K562 (cell line): Measurements from ENCODE around the gene SLC16A5. TPM values are rescaled to one million over a fixed set of nuclear protein-coding genes. Genes with fewer than 3 reads are reported as not detected.

ENCODE experiments used
- AFF1 ChIP-seq, 2 experiments: fragments of 450-650 bp; IDR thresholded peaks; 2 replicates each; pipeline ENCODE4 v1.6.1; 2018; ENCODE audit warnings: mild to moderate bottlenecking in 2 of 2, low read depth in 1 of 2; ENCODE audit not compliant: partially characterized antibody in 2 of 2
- ATF1 ChIP-seq, 2 experiments: fragments of 450-650 bp in 1 of 2; IDR thresholded peaks; 2 replicates each; pipeline ENCODE4 v1.6.1; 2016; ENCODE audit warnings: missing compliant biosample characterization in 1 of 2, missing genetic modification characterization in 1 of 2
- CBX5 ChIP-seq: IDR thresholded peaks from 2 replicates; pipeline ENCODE4 v1.6.1; 2014; ENCODE audit warnings: low read depth, borderline replicate concordance
- ELF4 ChIP-seq: fragments of 450-650 bp; formaldehyde crosslinking; IDR thresholded peaks from 2 replicates; pipeline ENCODE4 v1.4.0; 2022; ENCODE audit warnings: missing genetic modification characterization
- EP300 ChIP-seq: IDR thresholded peaks from 2 replicates; pipeline ENCODE4 v1.6.1; 2012; ENCODE audit warnings: low read length, improper control_type of control experiment
- FOXJ2 ChIP-seq: fragments of 200-800 bp; sonication (Bioruptor generic); IDR thresholded peaks from 2 replicates; pipeline ENCODE4 v1.6.1; 2016; ENCODE audit warnings: missing genetic modification characterization, missing compliant biosample characterization
- GTF2F1 ChIP-seq: IDR thresholded peaks from 2 replicates; pipeline ENCODE4 v1.6.1; 2011; ENCODE audit warnings: low read depth, low read length, improper control_type of control experiment
- JUND ChIP-seq, 2 experiments: IDR thresholded peaks; 2 replicates in 1 of 2; 3 replicates in 1 of 2; pipeline ENCODE4 v1.6.1; 2011; ENCODE audit warnings: borderline replicate concordance in 2 of 2, low read depth in 2 of 2, low read length in 2 of 2, improper control_type of control experiment in 1 of 2, missing biosample characterization in 1 of 2, missing genetic modification characterization in 1 of 2, missing genetic modification reagents in 1 of 2
- NRF1 ChIP-seq, 2 experiments: fragments of 450-650 bp; IDR thresholded peaks in 1 of 2; conservative IDR thresholded peaks in 1 of 2; 2 replicates each; pipeline ENCODE4 v1.6.1; 2014; ENCODE audit warnings: mild to moderate bottlenecking in 2 of 2
- POLR2H ChIP-seq: IDR thresholded peaks from 2 replicates; pipeline ENCODE4 v1.6.1; 2016; ENCODE audit warnings: missing genetic modification characterization, low read depth, mild to moderate bottlenecking, control low read depth, missing compliant biosample characterization, moderate library complexity
- PRMT5 ChIP-seq: sonication (generic); formaldehyde crosslinking; IDR thresholded peaks from 2 replicates; pipeline ENCODE4 v1.5.0; 2020; ENCODE audit warnings: missing genetic modification reagents
- SMAD4 ChIP-seq: fragments of 250-450 bp; sonication (Bioruptor Pico); conservative IDR thresholded peaks from 2 replicates; pipeline ENCODE4 v1.8.0; 2021; ENCODE audit warnings: inconsistent platforms, mild to moderate bottlenecking, moderate library complexity
- SREBF1 ChIP-seq: fragments of 150-350 bp; IDR thresholded peaks from 2 replicates; pipeline ENCODE4 v1.6.1; 2014; ENCODE audit warnings: antibody characterized with exemption, low read depth, low read length, borderline replicate concordance
- SRSF3 ChIP-seq: fragments of 200-400 bp; formaldehyde crosslinking; IDR thresholded peaks from 2 replicates; pipeline ENCODE4 v1.6.1; 2016; ENCODE audit warnings: mild to moderate bottlenecking, low read length, moderate library complexity; ENCODE audit not compliant: insufficient read depth
- STAT5B ChIP-seq: fragments of 250-450 bp; sonication (Bioruptor Pico); IDR thresholded peaks from 2 replicates; pipeline ENCODE4 v1.8.0; 2021; ENCODE audit warnings: mild to moderate bottlenecking, inconsistent platforms
- TARDBP ChIP-seq: fragments of 450-650 bp; IDR thresholded peaks from 2 replicates; pipeline ENCODE4 v1.6.1; 2016
- TBL1XR1 ChIP-seq, 2 experiments: IDR thresholded peaks; 2 replicates each; pipeline ENCODE4 v1.6.1; 2012; ENCODE audit warnings: improper control_type of control experiment in 2 of 2, low read length in 2 of 2, mild to moderate bottlenecking in 1 of 2
- U2AF2 ChIP-seq: fragments of 200-400 bp; formaldehyde crosslinking; optimal IDR thresholded peaks from 2 replicates; pipeline ENCODE3; 2017; ENCODE audit warnings: low read depth, mild to moderate bottlenecking, low read length
- ZFP30 ChIP-seq: fragments of 250-450 bp; sonication (Bioruptor Pico); IDR thresholded peaks from 2 replicates; pipeline ENCODE4 v1.8.0; 2022; ENCODE audit warnings: moderate library complexity, mild to moderate bottlenecking, inconsistent platforms, borderline replicate concordance
- ZNF212 ChIP-seq: fragments of 450-650 bp; formaldehyde crosslinking; IDR thresholded peaks from 2 replicates; pipeline ENCODE4 v1.4.0; 2020; ENCODE audit warnings: mild to moderate bottlenecking
- ZNF398 ChIP-seq: fragments of 250-450 bp; sonication (Bioruptor Pico); IDR thresholded peaks from 2 replicates; pipeline ENCODE4 v1.8.0; 2021; ENCODE audit warnings: moderate library complexity, mild to moderate bottlenecking, inconsistent platforms
- ZNF584 ChIP-seq: fragments of 200-800 bp; sonication (Bioruptor generic); IDR thresholded peaks from 2 replicates; pipeline ENCODE4 v1.6.1; 2016; ENCODE audit warnings: low read depth, mild to moderate bottlenecking, missing genetic modification characterization, missing compliant biosample characterization
- polyA plus RNA-seq, 8 experiments: library from polyadenylated mRNA; depleted of rRNA in 4 of 8; stranded (reverse) in 5 of 8; unstranded in 3 of 8; fragments of >200 nt; fragmentation: Nextera tagmentation in 2 of 8; fragmentation: Illumina TruSeq in 1 of 8; extraction: Ambion mirVana in 2 of 8; extraction: Trizol in 1 of 8; gene quantifications; 2 replicates each; pipeline versions ENCODE4 v1.2.1 to v1.2.3, GENCODE V29; 2011 to 2014; ENCODE audit warnings: inconsistent platforms in 1 of 8, missing spikeins in 1 of 8
- total RNA-seq, 7 experiments: library from RNA; depleted of rRNA in 6 of 7; stranded (reverse); fragments of >200 nt in 6 of 7; fragmentation: Illumina TruSeq in 2 of 7; extraction: Trizol in 2 of 7; gene quantifications; 2 replicates each; pipeline versions ENCODE4 v1.2.1 to v1.2.3, GENCODE V29; 2011 to 2021; ENCODE audit warnings: low replicate concordance in 1 of 7

Gene SLC16A5
- total and polyA plus RNA-seq, 9 of the 15 experiments (the other 6 are each of a cell fraction or from before 2014, with no cell fraction given): 0.06 to 2.6 (median 0.91) TPM

GRCh38 chr17:75046407-75047289, 41.1 kb upstream of the SLC16A5 start, which contains the start of the genes ATP5PD and KCTD2 (continued):
- no peak for TF ChIP-seq ZNF398 (CRISPR knock-in tag)
- TF ChIP-seq JUND (IDR thresholded peaks at IDR 0.05; ENCODE audit: borderline replicate concordance, low read depth, low read length): peak; percentile 92
- no peak for TF ChIP-seq JUND (tag; IDR thresholded peaks at IDR 0.05; ENCODE audit: borderline replicate concordance, low read depth, low read length)
- no peak for TF ChIP-seq STAT5B
- TF ChIP-seq FOXJ2: no peak
- TF ChIP-seq POLR2H (tag): peak; percentile 65
- peak in 1 of 2 experiments; percentile 12 for TF ChIP-seq AFF1 (IDR thresholded peaks at IDR 0.05; ENCODE audit: low read depth in 1 of 2, partially characterized antibody in 2 of 2)
- 0 out of 4 replicates have a peak, but pooled peaks of 1 of the 2 experiments have one; percentile 6 for TF ChIP-seq TBL1XR1 (IDR thresholded peaks at IDR 0.05; ENCODE audit: low read length in 2 of 2)
- no peak for TF ChIP-seq SRSF3
- TF ChIP-seq ZFP30 (CRISPR knock-in tag): no peak
- no peak for TF ChIP-seq CBX5
- no peak for TF ChIP-seq PRMT5 (CRISPR knock-in tag)
- TF ChIP-seq ATF1 (CRISPR knock-in tag; IDR thresholded peaks at IDR 0.05): no peak
- peak; percentile 93 for TF ChIP-seq ATF1 (tag; IDR thresholded peaks at IDR 0.05)
- TF ChIP-seq ELF4: peak; percentile 60; the same call in 1 of the 2 replicates
- no peak for TF ChIP-seq GTF2F1
- no peak for TF ChIP-seq SMAD4 (CRISPR knock-in tag)
- TF ChIP-seq ZNF212 (CRISPR knock-in tag): no peak
- peak; percentile 75 to 78 for TF ChIP-seq NRF1 (conservative IDR thresholded peaks at IDR 0.05 in 1 of 2, IDR thresholded peaks at IDR 0.05 in 1 of 2)
- no peak for TF ChIP-seq ZNF584
- TF ChIP-seq EP300: peak; percentile 33
- peak; percentile 62; the same call in 1 of the 2 replicates for TF ChIP-seq SREBF1
- TF ChIP-seq TARDBP: 0 out of 2 replicates have a peak, but pooled peaks have one; percentile 1
- TF ChIP-seq U2AF2: no peak
